ENCODE results near the gene EPHA8.

Gene EPHA8

GRCh38 chr1:22562584-22563583 lies at the start of gene EPHA8:
TSS of gene EPHA8 (plus strand) at chr1:22563489. CDS start at chr1:22563636, 147 bp downstream.
- DNase-seq (ENCODE audit: low read depth) = no peak

- no peak for DNase-seq (ENCODE audit: low read depth)
Observed at GRCh38 chr1:22516906-22517571, 46.2 kb upstream of the EPHA8 start.

GRCh38 chr1:22517956-22518355 lies 45.3 kb upstream of the EPHA8 start:
- no peak for DNase-seq (ENCODE audit: low read depth)

GRCh38 chr1:22518379-22518778 lies 44.9 kb upstream of the EPHA8 start:
- DNase-seq (ENCODE audit: low read depth) = no peak

GRCh38 chr1:22520871-22521270 lies 42.4 kb upstream of the EPHA8 start:
- no peak for DNase-seq (ENCODE audit: low read depth)

- no peak for DNase-seq (ENCODE audit: low read depth)
Observed at GRCh38 chr1:22521692-22522091, 41.6 kb upstream of the EPHA8 start.

- DNase-seq (ENCODE audit: low read depth) = no peak
Observed at GRCh38 chr1:22522221-22522743, 41.0 kb upstream of the EPHA8 start.

- DNase-seq (ENCODE audit: low read depth) = no peak
Observed at GRCh38 chr1:22524481-22524880, 38.8 kb upstream of the EPHA8 start.

- no peak for DNase-seq (ENCODE audit: low read depth)
Observed at GRCh38 chr1:22525211-22525610, 38.1 kb upstream of the EPHA8 start.

- no peak for DNase-seq (ENCODE audit: low read depth)
Observed at GRCh38 chr1:22525646-22526045, 37.6 kb upstream of the EPHA8 start.

- DNase-seq (ENCODE audit: low read depth) = no peak
Observed at GRCh38 chr1:22526098-22526497, 37.2 kb upstream of the EPHA8 start.

GRCh38 chr1:22526677-22527076 lies 36.6 kb upstream of the EPHA8 start:
- DNase-seq (ENCODE audit: low read depth) = no peak

- no peak for DNase-seq (ENCODE audit: low read depth)
Observed at GRCh38 chr1:22527122-22527521, 36.2 kb upstream of the EPHA8 start.

- no peak for DNase-seq (ENCODE audit: low read depth)
Observed at GRCh38 chr1:22527555-22528296, 35.6 kb upstream of the EPHA8 start.

- DNase-seq (ENCODE audit: low read depth) = no peak
Observed at GRCh38 chr1:22528451-22528850, 34.8 kb upstream of the EPHA8 start.

- DNase-seq (ENCODE audit: low read depth) = peak; percentile 19
Observed at GRCh38 chr1:22529901-22530621, 33.2 kb upstream of the EPHA8 start.

GRCh38 chr1:22530715-22531114 lies 32.6 kb upstream of the EPHA8 start:
- DNase-seq (ENCODE audit: low read depth) = no peak

GRCh38 chr1:22531251-22531650 lies 32.0 kb upstream of the EPHA8 start:
- no peak for DNase-seq (ENCODE audit: low read depth)

- no peak for DNase-seq (ENCODE audit: low read depth)
Observed at GRCh38 chr1:22533244-22533895, 29.9 kb upstream of the EPHA8 start.

- DNase-seq (ENCODE audit: low read depth) = no peak
Observed at GRCh38 chr1:22534951-22535350, 28.3 kb upstream of the EPHA8 start.

GRCh38 chr1:22535399-22535798 lies 27.9 kb upstream of the EPHA8 start:
- no peak for DNase-seq (ENCODE audit: low read depth)
